ENCODE results near the gene GKN1.

GRCh38 chr2:69013142-69013839 is 38.9 kb downstream of the GKN1 start, which contains the start of gene ANTXR1:
- TF ChIP-seq CTCF (IDR thresholded peaks at IDR 0.05) (no peak), POLR2A (IDR thresholded peaks at IDR 0.05) (no peak), POLR2AphosphoS5 (IDR thresholded peaks at IDR 0.05) (peak in 1 of 3 donors; percentile 19)
